Neural progenitor cell (in vitro differentiated cells): ENCODE results near the gene PATJ. TPM values are rescaled to one million over a fixed set of nuclear protein-coding genes. Genes with fewer than 3 reads are reported as not detected.

Source experiments
- DNase-seq: peaks from one replicate; pipeline ENCODE4 v3.0.0-alpha.2; 2016; ENCODE audit warnings: low spot score
- H2AFZ ChIP-seq: fragments of 200-600 bp; sonication (generic); replicated peaks from 2 replicates; pipeline ENCODE4 v1.6.1; 2016; ENCODE audit warnings: antibody characterized with exemption
- H3F3A ChIP-seq: fragments of 200-600 bp; sonication (generic); 2 replicates; pipeline ENCODE4 v1.6.1; 2016; ENCODE audit warnings: antibody characterized with exemption, low read depth
- H3K27ac ChIP-seq: fragments of 200-600 bp; sonication (generic); 2 replicates; pipeline ENCODE4 v1.5.1; 2016; ENCODE audit warnings: mild to moderate bottlenecking
- H3K27me3 ChIP-seq: fragments of 200-600 bp; sonication (generic); 2 replicates; pipeline ENCODE4 v1.6.1; 2016; ENCODE audit warnings: mild to moderate bottlenecking, moderate library complexity
- H3K36me3 ChIP-seq: fragments of 200-600 bp; sonication (generic); 2 replicates; pipeline ENCODE4 v1.5.1; 2016
- H3K4me1 ChIP-seq: fragments of 200-600 bp; sonication (generic); 2 replicates; pipeline ENCODE4 v1.6.1; 2016; ENCODE audit warnings: mixed run types
- H3K4me2 ChIP-seq: fragments of 200-600 bp; sonication (generic); 2 replicates; pipeline ENCODE4 v1.6.1; 2016
- H3K4me3 ChIP-seq: fragments of 200-600 bp; sonication (generic); 2 replicates; pipeline ENCODE4 v1.5.1; 2016
- H3K79me2 ChIP-seq: fragments of 200-600 bp; sonication (generic); 2 replicates; pipeline ENCODE4 v1.6.1; 2016; ENCODE audit warnings: low read depth
- H3K9ac ChIP-seq: fragments of 200-600 bp; sonication (generic); 2 replicates; pipeline ENCODE4 v1.6.1; 2016
- H3K9me3 ChIP-seq: fragments of 200-600 bp; sonication (generic); 2 replicates; pipeline ENCODE4 v1.5.1; 2016; ENCODE audit warnings: low read depth
- H4K20me1 ChIP-seq: fragments of 200-600 bp; sonication (generic); 2 replicates; pipeline ENCODE4 v1.6.1; 2016; ENCODE audit warnings: low read depth
- H3K27ac Mint-ChIP-seq: 3 replicates; pipeline ENCODE4 v1.8.0; 2021; ENCODE audit warnings: mixed read lengths
- H3K27me3 Mint-ChIP-seq: 2 replicates; pipeline ENCODE4 v1.8.0; 2022; ENCODE audit warnings: low read depth, mild to moderate bottlenecking, inconsistent platforms, moderate library complexity, mixed read lengths; ENCODE audit not compliant: insufficient read depth
- H3K36me3 Mint-ChIP-seq: 3 replicates; pipeline ENCODE4 v1.8.0; 2021; ENCODE audit warnings: mixed read lengths
- H3K4me1 Mint-ChIP-seq: 3 replicates; pipeline ENCODE4 v1.8.0; 2021; ENCODE audit warnings: mixed read lengths
- H3K4me3 Mint-ChIP-seq: 3 replicates; pipeline ENCODE4 v1.8.0; 2021; ENCODE audit warnings: mild to moderate bottlenecking, moderate library complexity, mixed read lengths
- H3K9me3 Mint-ChIP-seq: 3 replicates; pipeline ENCODE4 v1.8.0; 2020; ENCODE audit warnings: mixed read lengths
- EZH2 ChIP-seq: fragments of 200-600 bp; sonication (generic); IDR thresholded peaks from 2 replicates; pipeline ENCODE4 v1.6.1; 2017; ENCODE audit warnings: antibody characterized with exemption, mild to moderate bottlenecking, moderate library complexity
- EZH2phosphoT487 ChIP-seq: fragments of 200-600 bp; sonication (generic); IDR thresholded peaks from 2 replicates; pipeline ENCODE4 v1.6.1; 2017; ENCODE audit warnings: antibody characterized with exemption
- total RNA-seq: library from RNA; depleted of rRNA; stranded (reverse); fragments of >200 nt; gene quantifications from 2 replicates; pipeline ENCODE4 v1.2.3, GENCODE V29; 2015; ENCODE audit warnings: low replicate concordance
- TF ChIP-seq, protein P1 (sequence below): fragments of 200-600 bp; sonication (generic); IDR thresholded peaks from 2 replicates; pipeline ENCODE4 v1.5.1; 2017; ENCODE audit warnings: antibody characterized with exemption, mild to moderate bottlenecking

The PATJ gene
- total RNA-seq, 1 donor from 2014 or later = 24.8 TPM

DNA sequence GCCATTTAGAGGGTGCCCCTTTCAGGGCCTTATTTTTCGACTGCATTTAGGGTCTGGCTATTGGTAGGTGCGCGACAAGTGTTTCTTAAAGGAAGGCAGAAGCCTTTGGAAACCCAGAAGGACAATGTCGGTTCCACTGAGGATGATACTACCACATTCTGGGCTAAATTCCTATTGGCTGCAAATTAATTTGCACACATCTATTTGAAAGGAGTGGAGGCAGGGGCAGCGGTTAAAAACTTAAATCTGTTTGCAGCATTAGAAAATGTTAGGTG is 1.1 kb downstream of the PATJ start:
- no peak overlapping the region for H3K27ac ChIP-seq
- peaks cover 10% of the 10 kb centered on the region for H3K27me3 Mint-ChIP-seq

DNA sequence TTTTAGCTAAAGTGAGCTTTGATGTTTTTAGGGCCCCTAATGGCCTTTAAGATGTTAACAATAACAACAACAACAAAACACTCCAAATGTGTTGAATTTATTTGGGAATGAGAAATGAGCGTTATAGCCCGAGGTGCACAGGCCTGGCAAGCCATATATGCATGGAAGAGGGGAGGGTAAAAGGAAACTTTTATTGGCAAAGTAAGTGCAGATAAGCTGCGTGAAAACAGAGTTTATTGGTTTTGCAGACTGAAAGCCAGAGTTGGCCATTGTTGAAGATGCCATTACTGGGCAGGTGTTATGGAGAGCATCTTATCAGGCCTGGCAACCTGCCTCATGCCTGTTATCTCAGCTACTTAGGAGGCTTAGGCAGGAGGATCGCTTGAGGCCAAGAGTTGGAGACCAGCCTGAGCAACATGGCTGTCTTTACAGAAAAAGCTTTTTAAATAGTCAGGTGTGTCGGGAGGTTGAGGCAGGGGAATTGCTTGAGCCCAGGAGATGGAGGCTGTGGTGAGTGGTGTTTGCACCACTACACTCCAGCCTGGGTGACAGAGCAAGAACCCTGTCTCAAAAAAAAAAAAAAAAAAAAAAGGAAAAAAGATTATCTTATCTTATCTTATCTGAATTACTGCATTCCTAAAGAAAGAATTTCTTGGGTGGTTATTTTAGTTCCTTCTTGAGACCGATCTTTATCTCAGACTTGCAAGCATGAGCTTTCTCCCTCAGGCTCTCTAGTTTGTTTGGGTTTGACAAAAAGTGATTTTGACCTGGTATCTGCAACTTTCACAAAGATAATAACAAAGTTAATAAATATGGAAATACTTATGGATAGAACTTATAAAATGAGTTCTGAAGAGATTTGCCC is 1.7 kb downstream of the PATJ start:
- Mint-ChIP-seq H3K27ac (no peak overlapping the region), H3K4me1 (peaks cover 16% of the 10 kb centered on the region), H3K36me3 (no peaks in the 10 kb centered on the region), H3K27me3 (peaks cover 10% of the 10 kb centered on the region), H3K9me3 (no peaks in the 10 kb centered on the region), H3K4me3 (peak overlapping the region; percentile 86)
- peaks cover 57% of the 10 kb centered on the region for H3K79me2 ChIP-seq
- H3K4me2 ChIP-seq = peak overlapping the region; percentile 79
- H3K4me3 ChIP-seq = peak overlapping the region; percentile 81
- H3K27me3 ChIP-seq = no peaks in the 10 kb centered on the region
- no peaks in the 10 kb centered on the region for H3K9me3 ChIP-seq
- peak overlapping the region; percentile 96 for H2AFZ ChIP-seq
- H3K9ac ChIP-seq = no peak overlapping the region
- no peak for DNase-seq
- H3K36me3 ChIP-seq = no peaks in the 10 kb centered on the region
- TF ChIP-seq EZH2 (no peak), EZH2phosphoT487 (no peak)
- TF ChIP-seq, protein P1, sequence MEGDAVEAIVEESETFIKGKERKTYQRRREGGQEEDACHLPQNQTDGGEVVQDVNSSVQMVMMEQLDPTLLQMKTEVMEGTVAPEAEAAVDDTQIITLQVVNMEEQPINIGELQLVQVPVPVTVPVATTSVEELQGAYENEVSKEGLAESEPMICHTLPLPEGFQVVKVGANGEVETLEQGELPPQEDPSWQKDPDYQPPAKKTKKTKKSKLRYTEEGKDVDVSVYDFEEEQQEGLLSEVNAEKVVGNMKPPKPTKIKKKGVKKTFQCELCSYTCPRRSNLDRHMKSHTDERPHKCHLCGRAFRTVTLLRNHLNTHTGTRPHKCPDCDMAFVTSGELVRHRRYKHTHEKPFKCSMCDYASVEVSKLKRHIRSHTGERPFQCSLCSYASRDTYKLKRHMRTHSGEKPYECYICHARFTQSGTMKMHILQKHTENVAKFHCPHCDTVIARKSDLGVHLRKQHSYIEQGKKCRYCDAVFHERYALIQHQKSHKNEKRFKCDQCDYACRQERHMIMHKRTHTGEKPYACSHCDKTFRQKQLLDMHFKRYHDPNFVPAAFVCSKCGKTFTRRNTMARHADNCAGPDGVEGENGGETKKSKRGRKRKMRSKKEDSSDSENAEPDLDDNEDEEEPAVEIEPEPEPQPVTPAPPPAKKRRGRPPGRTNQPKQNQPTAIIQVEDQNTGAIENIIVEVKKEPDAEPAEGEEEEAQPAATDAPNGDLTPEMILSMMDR = no peak
- no peaks in the 10 kb centered on the region for H4K20me1 ChIP-seq
- peaks cover 19% of the 10 kb centered on the region for H3F3A ChIP-seq
- H3K27ac ChIP-seq = no peak overlapping the region
- H3K4me1 ChIP-seq = peaks cover 22% of the 10 kb centered on the region

More for the DNA sequence above, 1.1 kb downstream of the PATJ start:
- Histone ChIP-seq H3K4me1 (peaks cover 22% of the 10 kb centered on the region), H3K79me2 (peaks cover 52% of the 10 kb centered on the region), H3K36me3 (no peaks in the 10 kb centered on the region), H3F3A (peaks cover 19% of the 10 kb centered on the region), H3K9ac (no peak overlapping the region), H3K9me3 (no peaks in the 10 kb centered on the region), H3K4me3 (peak overlapping the region; percentile 81), H2AFZ (peak overlapping the region; percentile 96), H4K20me1 (no peaks in the 10 kb centered on the region), H3K27me3 (no peaks in the 10 kb centered on the region), H3K4me2 (peak overlapping the region; percentile 79)
- H3K4me1 Mint-ChIP-seq = peaks cover 16% of the 10 kb centered on the region
- H3K4me3 Mint-ChIP-seq = peak overlapping the region; percentile 86
- TF ChIP-seq, protein P1 = no peak
- no peak for TF ChIP-seq EZH2
- no peak for TF ChIP-seq EZH2phosphoT487
- no peaks in the 10 kb centered on the region for H3K36me3 Mint-ChIP-seq
- H3K27ac Mint-ChIP-seq = peak overlapping the region; percentile 31
- no peaks in the 10 kb centered on the region for H3K9me3 Mint-ChIP-seq
- no peak for DNase-seq

DNA sequence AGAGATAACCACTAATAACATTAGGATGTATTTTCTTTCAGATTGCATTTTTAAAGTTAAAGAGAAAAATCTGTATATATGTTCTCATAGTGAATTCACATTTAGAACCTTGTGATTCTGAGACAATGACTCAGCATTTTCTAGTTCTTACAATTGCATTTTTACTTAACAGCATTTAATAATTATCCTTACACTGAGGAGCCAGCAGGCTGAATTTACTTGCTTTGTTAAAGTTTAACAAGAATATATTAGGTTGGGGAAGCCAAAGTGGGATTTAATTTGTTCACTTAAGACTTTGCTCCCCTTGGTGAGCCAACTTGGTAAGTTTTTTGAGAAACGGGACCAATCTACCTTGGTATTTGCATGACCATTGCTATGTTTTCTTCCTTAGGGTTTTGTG is 4.5 kb downstream of the PATJ start:
- H3K27ac Mint-ChIP-seq = no peak overlapping the region
- H3K9me3 ChIP-seq = no peaks in the 10 kb centered on the region
- no peak for DNase-seq
- no peaks in the 10 kb centered on the region for H4K20me1 ChIP-seq
- TF ChIP-seq EZH2phosphoT487 (no peak), EZH2 (no peak)
- TF ChIP-seq, protein P1 = no peak
- no peaks in the 10 kb centered on the region for H3K9me3 Mint-ChIP-seq
- H3K27ac ChIP-seq = peak overlapping the region; percentile 53
- H3F3A ChIP-seq = peaks cover 13% of the 10 kb centered on the region
- no peak overlapping the region for H3K4me3 ChIP-seq
- H3K36me3 Mint-ChIP-seq = no peaks in the 10 kb centered on the region
- H3K27me3 ChIP-seq = no peaks in the 10 kb centered on the region
- peaks cover 19% of the 10 kb centered on the region for H3K4me1 ChIP-seq
- no peak overlapping the region for H3K4me2 ChIP-seq
- no peak overlapping the region for H2AFZ ChIP-seq
- peaks cover 8% of the 10 kb centered on the region for H3K27me3 Mint-ChIP-seq
- H3K36me3 ChIP-seq = no peaks in the 10 kb centered on the region
- no peak overlapping the region for H3K9ac ChIP-seq
- peaks cover 57% of the 10 kb centered on the region for H3K79me2 ChIP-seq
- peaks cover 12% of the 10 kb centered on the region for H3K4me1 Mint-ChIP-seq
- H3K4me3 Mint-ChIP-seq = no peak overlapping the region
